ENCODE data around the gene SLC6A11.

SLC6A11 gene

DNA sequence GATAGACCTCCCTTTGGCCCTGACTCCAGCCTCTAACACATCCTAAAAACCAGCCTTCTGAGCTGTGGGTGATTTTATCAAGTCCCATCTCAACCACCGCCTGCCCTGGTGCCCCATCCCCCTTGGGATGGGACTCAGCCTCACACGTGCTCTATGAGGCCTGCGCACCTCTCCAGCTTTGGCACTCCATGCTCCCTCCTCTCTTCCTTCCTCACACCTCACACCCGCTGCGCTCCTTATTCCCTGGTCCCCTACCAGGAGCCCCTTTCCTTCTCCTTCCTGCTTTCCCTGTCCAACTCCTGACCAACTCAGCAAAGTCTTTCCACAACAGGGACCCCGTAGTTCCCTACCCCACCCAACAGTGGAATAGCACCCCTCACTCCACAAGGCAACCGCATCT is 158.1 kb downstream of the SLC6A11 start:
- H3K4me3 ChIP-seq (ENCODE audit: low read length): no peak overlapping the region
- DNase-seq (ENCODE audit: low read depth): no peak
- TF ChIP-seq, protein P1, sequence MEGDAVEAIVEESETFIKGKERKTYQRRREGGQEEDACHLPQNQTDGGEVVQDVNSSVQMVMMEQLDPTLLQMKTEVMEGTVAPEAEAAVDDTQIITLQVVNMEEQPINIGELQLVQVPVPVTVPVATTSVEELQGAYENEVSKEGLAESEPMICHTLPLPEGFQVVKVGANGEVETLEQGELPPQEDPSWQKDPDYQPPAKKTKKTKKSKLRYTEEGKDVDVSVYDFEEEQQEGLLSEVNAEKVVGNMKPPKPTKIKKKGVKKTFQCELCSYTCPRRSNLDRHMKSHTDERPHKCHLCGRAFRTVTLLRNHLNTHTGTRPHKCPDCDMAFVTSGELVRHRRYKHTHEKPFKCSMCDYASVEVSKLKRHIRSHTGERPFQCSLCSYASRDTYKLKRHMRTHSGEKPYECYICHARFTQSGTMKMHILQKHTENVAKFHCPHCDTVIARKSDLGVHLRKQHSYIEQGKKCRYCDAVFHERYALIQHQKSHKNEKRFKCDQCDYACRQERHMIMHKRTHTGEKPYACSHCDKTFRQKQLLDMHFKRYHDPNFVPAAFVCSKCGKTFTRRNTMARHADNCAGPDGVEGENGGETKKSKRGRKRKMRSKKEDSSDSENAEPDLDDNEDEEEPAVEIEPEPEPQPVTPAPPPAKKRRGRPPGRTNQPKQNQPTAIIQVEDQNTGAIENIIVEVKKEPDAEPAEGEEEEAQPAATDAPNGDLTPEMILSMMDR (conservative IDR thresholded peaks at IDR 0.05; ENCODE audit: low read depth, low read length): no peak

DNA sequence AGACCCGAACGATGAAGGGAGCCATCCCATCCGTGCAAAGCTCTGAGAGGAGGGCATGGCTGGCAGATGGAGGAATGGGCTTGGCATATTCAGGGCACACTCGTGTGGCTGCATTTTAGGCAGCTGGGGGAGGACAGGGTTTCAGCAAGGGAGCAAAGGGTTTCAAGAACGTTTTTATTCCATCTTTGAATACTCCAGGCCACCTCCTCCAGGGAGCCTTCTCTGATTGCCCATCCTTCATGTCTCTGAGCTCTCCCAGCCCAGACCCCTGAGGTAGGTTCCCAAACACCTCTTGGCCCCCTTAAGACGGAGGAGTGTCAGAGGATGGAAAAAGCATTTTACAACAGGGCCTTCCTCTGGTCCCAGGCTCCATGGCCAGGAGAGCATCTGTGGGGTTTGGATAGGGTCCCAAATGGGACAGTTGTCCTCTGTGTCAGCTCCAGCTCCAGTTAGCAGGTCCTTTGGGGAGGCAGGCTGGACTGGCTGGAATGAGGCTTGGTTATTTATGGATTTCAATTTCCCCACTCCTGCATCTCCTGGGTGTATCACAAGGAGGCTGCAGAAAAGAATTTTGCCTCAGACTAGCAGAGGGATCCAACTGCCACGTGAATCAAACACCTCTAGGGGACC is 158.8 kb downstream of the SLC6A11 start:
- no peak for DNase-seq (ENCODE audit: low read depth)
- H3K4me3 ChIP-seq (ENCODE audit: low read length): no peak overlapping the region
- TF ChIP-seq, protein P1 (conservative IDR thresholded peaks at IDR 0.05; ENCODE audit: low read depth, low read length): no peak

DNA sequence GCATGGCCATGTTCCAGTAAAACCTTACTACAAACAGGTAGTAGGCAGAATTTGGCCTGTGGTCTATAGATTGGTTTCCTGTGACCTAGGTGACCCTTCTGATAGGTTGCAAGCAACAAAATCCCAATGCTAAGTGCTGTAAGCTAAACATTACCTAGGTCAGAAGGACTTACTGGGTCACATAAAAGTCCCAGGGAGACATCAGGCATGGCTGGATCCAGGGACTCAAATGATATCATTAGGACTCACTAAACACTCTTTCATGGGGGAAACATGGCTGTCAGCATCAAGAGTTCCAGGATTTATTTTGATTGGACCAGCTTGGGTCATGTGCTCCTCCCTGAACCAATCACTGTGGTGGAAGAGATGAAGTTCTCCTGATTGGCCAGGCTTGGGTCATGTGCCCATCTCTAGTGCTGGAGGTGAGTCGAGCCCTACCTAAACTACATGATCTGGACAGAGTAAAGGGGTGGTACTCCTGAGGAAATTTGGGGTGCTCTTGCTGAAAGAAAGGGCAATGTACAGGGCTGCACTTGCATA is 159.7 kb downstream of the SLC6A11 start:
- TF ChIP-seq, protein P1 (conservative IDR thresholded peaks at IDR 0.05; ENCODE audit: low read depth, low read length): no peak
- no peak overlapping the region for H3K4me3 ChIP-seq (ENCODE audit: low read length)
- no peak for DNase-seq (ENCODE audit: low read depth)

DNA sequence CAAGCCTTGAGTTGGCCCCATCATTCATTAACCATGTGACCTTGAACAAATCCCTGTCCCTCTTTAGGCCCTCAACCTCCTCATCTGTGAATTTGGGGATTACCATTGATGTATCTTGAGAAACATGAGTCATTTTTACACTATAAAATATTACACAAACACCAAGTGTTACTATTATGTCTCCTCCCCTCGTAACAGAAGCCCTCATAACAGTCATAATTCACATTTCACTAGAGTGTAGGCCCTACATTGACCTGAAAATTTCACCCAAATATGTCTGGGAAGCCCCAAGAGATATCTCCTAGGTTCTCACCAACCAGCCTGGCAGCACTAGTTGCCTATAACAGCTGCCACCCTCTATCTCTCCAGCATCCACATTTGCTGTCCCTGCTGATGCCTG is 160.7 kb downstream of the SLC6A11 start:
- TF ChIP-seq, protein P1 (conservative IDR thresholded peaks at IDR 0.05; ENCODE audit: low read depth, low read length): no peak
- DNase-seq (ENCODE audit: low read depth): no peak
- no peak overlapping the region for H3K4me3 ChIP-seq (ENCODE audit: low read length)

DNA sequence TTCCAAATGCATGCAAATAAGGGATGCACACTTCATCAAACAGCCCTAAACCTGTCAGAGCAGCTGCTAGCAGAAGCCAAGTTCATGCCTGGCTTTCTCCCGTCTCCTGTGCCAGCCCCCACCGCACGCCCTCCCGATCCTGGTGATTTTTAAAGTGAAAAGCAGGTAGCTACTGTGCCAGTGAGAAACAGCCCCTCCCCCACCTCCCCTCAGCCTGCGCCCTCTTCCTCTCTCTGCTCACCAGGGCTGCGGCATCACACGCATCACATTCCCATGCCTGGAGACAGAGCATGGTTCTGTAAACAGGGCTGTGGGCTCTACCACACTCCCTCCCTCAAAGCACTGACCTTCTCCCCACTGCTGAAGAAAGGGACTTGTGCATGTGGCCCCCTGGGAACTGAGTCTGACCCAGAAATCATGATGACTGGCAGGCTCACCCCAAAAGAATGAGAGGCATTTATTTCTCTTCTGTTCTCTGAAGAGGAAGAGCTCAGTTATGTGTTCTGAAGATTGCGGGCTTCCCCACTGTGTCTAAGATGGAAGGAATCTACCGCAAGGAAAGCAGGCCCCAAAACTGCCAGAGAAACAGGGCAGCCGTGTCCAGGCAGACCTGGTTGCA is 162.0 kb downstream of the SLC6A11 start:
- DNase-seq (ENCODE audit: low read depth): no peak
- TF ChIP-seq, protein P1 (conservative IDR thresholded peaks at IDR 0.05; ENCODE audit: low read depth, low read length): no peak

DNA sequence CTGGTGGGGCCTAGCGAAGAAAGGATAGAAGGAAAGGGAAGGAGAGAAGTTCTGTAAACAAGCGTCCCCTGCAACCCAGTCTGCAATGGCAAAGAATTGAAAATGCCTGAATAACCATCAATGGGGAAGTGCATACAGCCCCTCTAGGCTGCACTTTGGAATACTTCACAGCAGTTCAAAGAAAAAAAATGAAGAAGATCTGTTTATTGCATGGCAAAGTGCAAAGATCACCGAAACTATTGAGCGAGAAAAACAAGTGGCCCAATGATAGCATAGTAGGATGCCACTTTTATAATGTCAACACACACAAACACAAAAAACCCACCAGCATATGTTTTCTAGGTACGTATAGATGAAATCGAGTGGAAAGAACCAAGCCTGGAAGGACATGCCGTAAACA is 162.9 kb downstream of the SLC6A11 start:
- TF ChIP-seq, protein P1 (conservative IDR thresholded peaks at IDR 0.05; ENCODE audit: low read depth, low read length): no peak
- H3K4me3 ChIP-seq (ENCODE audit: low read length): no peak overlapping the region
- no peak for DNase-seq (ENCODE audit: low read depth)

More for the DNA sequence above, 162.0 kb downstream of the SLC6A11 start:
- H3K4me3 ChIP-seq (ENCODE audit: low read length): no peak overlapping the region

DNA sequence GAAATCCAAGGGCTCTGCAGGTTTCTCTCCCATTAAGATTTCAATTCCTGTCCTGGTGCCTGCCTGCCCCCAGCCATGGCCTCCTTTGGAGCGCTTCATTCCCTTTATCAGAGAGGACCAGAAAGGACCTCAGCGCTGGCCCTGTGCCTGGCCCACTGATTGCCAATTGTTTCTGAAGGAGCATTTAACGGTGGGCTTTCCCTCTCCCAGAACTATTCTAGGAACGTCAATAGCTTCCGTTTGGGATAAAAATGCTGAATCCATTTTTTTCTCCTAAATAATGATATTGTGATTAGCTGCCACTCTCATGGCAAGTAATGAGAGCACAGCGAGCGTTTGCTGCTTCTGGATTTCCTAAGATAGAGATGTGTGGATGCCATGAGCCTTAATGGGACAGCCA is 164.3 kb downstream of the SLC6A11 start:
- H3K4me3 ChIP-seq (ENCODE audit: low read length): no peak overlapping the region
- TF ChIP-seq, protein P1 (conservative IDR thresholded peaks at IDR 0.05; ENCODE audit: low read depth, low read length): no peak

More for the DNA sequence above, 164.3 kb downstream of the SLC6A11 start:
- DNase-seq (ENCODE audit: low read depth): no peak

Measured in retinal pigment epithelial cell (primary cell).